Upper lobe of left lung (tissue), 4 donors: ENCODE data around the gene TASP1.

Experiments used
- CTCF ChIP-seq, 6 experiments: fragments of 450-650 bp in 4 of 6; fragments of 200-600 bp in 2 of 6; sonication (generic) in 2 of 6; IDR thresholded peaks; one replicate each; pipeline ENCODE4 v1.5.1; 2016 to 2019; ENCODE audit warnings: antibody characterized with exemption in 6 of 6
- POLR2AphosphoS5 ChIP-seq, 2 donors: sonication (generic); formaldehyde crosslinking; IDR thresholded peaks; one replicate each; pipeline ENCODE4 v1.5.1; 2017; ENCODE audit warnings: antibody characterized with exemption in 2 of 2

- TF ChIP-seq CTCF (IDR thresholded peaks at IDR 0.05), result no peak
- TF ChIP-seq POLR2AphosphoS5 (IDR thresholded peaks at IDR 0.05), result no peak
Observed at GRCh38 chr20:13443690-13444089, 195.0 kb downstream of the TASP1 start.
